Measurements from ENCODE around the gene TRIO.

Gene TRIO

DNA sequence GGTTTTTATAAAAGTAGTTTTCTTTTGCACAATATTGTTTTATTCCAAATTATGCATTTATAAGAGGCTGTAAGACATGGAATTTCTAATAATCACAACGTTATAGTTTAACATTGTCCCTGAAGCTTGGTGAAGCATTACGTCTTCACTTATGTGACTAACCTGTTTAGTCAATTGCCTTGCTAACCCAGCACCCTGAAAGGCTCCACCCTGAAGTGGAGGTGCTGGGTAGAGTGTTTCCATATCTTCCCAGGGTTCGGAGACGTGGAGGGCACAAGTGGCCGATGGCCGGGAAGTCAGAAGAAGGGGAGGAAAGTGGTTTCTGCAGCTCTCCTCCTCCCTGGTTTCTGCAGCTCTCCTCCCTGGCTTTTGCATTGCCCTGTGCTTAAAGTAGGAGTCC lies 83.4 kb downstream of the TRIO start:
- DNase-seq (ENCODE audit: low spot score) = no peak

DNA sequence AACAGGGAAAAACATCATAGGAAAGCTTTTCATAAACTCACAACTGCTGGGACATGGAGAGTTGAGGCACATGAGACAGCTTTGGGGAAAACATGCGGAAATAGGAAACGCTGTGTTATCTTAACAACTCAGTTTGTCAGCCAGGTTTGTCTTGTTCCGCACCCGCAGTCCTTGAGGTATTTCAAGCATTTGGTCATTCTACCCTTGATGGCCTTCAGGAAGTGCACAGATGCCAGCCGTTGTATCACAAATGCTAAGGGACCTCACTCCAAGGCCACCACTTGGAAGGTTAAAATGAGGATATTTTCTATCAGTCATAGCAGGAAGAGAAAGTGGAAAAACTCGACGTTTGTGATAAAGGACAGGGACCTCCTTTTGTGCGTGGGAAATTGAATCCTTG lies 83.8 kb downstream of the TRIO start:
- DNase-seq (ENCODE audit: low spot score) = no peak

DNA sequence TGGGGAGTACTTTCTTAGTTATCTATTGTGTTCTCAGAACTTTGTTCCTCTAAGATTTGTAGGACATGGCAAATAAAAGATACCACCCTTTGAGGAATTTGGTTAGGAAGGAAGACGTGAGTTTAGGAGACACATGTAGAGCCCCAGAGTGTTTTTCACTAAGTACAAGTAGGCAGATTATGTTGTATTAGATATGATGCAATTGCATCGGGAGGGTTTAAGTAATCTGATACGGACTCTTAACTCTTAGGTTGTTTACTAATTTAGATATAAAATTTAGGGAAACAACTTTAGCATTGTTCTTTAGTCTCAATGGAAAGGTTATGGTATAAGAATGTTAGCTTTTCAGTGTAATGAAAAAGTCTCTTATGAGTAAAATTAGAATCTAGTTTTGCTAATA lies 84.4 kb downstream of the TRIO start:
- no peak for DNase-seq (ENCODE audit: low spot score)

DNA sequence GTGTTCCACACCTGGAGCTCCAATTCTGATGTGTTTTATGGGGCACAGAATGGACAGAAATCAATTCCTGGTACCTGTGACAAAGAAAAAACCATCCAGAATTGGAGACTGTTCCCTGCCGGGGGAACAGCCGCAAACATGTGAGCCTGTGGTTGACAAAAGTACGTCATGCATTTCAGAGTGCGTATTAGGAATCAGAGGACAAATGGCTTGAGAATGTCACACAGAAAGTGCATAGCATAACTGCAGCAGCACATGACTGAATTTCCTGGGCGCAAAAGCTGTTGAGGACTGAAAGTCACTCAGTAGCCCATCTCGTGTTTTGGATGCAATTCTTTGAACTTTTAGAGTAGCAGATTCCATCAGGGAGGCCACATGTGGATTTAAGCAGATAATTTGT lies 85.1 kb downstream of the TRIO start:
- no peak for DNase-seq (ENCODE audit: low spot score)

DNA sequence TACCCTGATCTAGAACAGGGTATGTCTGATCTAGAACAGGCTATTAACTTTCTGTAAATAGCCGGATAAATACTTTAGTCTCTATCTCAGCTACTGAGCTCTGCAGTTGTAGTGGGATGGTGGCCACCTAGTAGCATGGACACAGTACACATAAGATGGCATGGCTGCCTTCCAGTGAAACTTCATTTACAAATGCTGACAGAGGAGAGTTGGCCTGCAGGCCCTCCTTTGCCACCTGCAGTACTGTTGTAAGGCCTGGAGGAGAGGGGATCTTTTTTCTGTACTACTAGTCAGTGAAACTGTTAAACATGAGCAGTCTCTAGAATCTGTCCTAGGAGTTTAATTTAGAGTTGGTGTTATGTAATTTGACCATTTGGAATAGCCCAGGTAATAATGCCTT lies 86.0 kb downstream of the TRIO start:
- DNase-seq (ENCODE audit: low spot score) = no peak

DNA sequence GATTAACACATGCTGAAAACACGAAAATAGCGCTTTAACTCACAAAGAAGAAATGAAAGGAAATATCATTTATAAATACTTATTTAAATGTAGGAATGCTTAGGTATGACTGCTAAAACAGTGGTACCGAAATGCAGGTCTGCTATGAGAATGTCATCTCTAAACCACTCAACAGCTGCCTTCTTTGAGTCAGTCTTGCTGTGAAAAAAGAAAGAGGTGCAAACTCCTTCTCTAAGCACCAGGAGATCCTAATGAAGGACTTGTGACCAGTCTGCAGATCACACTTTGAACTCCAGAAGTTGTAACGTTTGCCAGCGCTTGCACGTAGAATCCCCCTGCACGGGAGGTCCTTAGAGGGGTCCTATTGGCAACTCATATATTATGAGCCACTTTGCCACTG lies 86.6 kb downstream of the TRIO start:
- DNase-seq (ENCODE audit: low spot score) = no peak

DNA sequence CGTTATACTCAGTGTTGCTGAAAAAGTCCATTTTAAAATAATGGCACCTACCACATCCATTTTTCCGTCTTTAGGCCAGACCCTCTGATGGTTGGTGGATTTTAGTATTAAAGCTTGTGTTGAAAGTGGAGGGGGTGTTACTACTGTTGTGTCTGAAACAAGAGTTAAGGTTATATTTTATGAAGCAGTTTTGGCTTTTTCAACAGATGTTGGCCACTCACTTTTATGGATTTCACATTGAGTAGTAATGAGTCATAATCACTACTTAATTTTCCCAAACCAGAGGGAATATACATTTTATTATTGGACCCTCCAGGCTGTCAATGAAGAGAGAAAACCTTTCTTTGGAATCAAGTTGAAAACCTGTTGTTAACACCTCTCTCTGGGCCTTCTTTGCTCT lies 88.0 kb downstream of the TRIO start:
- DNase-seq (ENCODE audit: low spot score) = no peak

DNA sequence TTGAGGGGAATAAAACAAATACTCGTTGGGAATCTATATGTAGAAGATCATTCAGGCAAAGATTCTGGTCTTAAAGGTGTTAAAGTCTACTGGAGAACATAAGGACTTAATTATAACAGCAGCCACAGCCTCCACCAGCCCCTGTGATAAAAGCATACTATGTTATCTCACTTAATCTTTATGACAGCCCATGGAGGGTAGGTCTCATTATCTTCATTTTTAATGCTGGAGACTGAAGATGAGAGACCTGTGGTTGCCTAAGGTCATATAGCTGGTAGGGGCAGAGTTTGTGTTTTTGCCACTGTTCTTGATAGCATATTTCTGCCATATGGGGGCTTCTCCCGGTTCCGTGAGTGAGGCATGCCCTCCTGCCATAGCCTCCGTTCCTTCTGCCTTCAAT lies 88.7 kb downstream of the TRIO start:
- no peak for DNase-seq (ENCODE audit: low spot score)

DNA sequence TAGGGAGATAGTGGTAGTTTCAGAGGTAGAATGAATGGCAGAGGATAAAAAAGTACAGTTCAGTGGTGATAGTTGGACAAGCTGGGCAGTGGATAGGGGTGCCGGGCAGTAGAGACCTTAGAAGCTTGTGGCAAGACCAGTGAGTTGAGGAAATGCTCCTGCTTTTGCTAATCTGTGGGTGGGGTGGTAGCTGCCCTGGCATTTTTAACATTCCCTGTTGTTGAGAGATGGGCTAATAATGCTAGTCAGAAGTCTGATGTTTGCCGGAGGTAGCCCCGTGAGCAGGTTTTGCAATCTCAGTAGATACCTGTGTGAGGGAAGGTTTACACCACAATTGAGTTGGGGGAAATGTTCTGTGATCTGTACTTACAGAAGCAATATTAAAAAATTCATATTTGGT lies 91.1 kb downstream of the TRIO start:
- no peak for DNase-seq (ENCODE audit: low spot score)

DNA sequence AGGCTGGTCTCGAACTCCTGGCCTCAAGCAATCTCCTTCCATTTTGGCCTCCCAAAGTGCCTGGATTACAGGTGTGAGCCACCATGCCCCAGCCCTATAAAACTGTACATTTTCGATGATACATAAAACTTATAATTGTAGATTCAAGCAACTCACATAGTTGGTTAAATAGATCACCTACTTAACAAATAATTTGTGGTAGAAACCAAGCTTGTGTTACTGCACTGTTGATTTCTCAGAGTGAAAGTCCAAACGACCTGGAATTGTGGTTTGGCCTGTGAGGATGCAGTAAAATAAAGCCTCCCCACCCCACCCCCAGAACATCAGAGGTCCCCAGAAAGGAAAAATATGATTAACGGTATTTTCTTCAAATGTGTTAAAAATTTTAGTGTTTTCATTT lies 92.7 kb downstream of the TRIO start:
- DNase-seq (ENCODE audit: low spot score) = no peak

DNA sequence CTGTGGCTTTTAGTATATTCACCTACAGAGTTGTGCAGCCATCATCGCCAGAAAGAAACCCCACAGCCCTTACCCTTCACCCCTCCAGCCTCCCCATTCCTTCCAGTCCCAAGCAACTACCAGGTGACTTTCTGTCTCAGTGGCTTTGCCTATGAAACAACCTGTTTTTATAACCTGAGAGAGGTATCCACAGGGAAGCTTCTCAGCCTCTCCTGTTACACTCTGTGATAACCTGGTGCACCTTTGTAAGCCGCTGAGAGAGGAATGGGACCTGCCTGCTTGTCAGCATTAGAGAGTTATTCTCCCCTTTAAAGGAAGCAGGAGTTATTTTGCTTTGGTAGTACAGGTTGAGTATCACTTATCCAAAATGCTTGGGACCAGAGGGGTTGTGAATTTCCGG lies 93.6 kb downstream of the TRIO start:
- no peak for DNase-seq (ENCODE audit: low spot score)

DNA sequence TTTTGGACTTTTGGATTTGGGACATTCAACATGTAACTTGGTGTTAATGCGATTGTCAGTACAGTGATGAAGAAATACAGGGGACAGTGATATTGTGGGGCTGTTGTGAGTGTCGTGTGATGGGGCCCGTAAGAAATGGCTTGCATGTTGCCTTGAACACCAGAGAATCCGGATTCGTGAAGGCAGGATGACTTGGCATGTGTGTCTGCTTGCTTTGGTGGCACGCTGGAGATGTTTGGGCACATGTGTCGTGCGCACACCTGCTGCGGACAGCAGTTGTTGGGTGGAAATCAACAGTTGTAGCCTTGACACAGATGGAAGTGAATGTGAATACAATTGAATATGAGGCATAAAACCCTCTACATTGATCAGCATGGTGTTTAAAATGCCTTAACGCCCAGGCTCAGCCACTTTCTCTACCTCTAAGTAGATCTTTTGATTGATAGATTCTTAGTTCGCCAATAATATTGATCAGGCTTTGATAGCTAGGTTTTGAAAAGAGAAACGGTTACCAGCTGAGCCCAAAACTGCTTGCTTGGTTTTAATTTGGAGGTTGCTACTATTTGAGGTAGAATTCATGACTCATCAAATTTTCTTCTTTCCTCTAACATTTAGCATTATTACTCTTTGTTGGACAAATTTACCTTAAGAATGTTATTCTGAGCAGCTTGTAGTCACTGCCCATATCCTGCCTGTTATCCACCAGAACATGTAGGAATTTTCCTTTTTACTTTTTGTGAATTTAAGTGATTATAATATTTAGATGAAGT lies 94.4 kb downstream of the TRIO start:
- DNase-seq (ENCODE audit: low spot score) = no peak

DNA sequence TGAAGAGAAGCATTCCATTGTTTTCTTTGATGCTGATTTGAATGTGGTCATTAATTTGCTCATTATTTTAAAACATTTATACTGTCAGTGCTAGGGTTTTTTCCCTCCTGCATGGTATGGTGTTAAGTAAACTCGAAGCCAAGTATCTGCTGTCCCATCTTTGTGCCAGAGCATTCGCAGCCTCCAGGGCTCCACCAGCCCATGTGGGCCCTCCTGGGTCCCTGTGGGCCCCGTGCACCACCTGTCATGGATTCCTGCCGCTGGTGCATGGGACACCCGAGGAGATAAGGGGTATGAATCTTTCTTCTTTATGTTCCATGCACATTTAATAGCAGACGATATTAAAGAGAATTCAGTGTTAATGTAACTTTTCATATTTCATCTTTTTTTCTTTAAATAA lies 95.1 kb downstream of the TRIO start:
- DNase-seq (ENCODE audit: low spot score) = no peak

DNA sequence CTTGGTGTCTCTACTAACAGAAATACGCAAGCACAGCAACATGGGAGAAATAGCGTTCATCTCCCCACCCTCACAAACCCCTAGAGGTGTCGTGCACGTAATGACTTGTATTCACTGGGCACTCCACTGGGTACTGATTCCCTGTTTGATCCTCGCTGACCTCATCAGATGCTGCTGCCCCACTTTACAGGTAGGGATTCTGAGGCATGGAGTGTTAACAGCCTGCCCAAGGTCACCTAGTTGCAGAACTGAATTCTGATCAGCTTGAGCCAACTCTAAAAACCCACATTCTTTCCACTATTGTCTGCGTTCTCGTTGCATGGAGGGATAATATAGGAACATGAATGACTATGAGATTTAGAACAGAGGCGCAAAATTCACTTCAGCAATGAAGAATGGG lies 96.3 kb downstream of the TRIO start:
- no peak for DNase-seq (ENCODE audit: low spot score)

DNA sequence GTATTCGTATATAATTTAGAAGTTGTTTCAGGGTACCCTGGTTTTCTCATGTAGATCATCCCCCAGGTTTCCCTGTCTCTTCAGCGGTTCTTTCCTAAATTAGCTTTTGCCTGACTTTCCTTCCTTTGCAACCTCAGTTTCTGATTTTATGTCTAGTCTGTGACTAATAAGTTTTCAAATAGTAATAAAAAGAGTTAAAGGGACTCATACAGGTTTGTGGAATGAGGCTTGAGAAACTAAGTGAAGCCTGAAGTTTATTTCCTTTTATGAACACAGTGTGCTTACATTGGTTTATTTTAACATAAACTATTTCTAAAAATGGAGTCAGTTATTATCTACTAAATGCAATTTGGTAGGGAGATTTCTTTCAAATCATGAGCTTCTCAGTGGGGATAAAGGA lies 96.8 kb downstream of the TRIO start:
- no peak for DNase-seq (ENCODE audit: low spot score)

DNA sequence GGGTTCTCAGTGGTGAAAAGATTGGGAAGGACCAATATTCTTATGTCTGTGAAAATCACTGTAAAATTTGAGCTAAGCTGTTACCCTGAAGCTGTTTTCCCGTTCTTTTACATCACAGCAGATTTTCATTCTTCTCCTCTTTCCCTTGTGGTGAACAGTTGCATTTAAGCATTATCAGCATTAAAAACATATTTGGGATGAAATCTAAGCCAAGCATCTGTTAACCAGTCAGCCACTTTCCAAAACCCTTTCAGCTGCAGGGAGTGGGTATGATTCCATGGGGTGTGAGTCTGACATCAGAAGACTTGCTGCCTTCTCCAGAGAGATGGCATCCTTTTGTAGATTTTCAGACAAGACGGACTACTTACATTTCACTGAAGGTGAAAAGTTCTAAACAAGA lies 97.2 kb downstream of the TRIO start:
- DNase-seq (ENCODE audit: low spot score) = no peak

DNA sequence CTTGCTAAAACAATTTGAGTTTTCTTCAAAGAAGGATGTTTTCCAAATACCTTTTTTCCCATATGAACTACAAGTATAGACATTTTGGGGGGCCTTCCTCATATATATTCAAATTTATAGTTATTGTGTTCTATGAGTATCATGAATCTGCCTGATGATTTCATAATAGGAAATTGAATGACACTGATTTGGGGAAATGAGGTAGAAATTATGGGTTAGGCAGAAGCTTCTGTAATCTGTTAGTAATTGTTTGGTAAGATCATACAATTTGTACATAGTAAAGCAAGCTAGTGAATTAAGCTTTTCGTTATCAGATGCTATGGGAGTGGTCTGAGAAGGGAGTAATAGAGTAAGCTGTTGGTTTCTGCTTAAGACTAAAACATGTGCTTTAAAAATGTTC lies 98.0 kb downstream of the TRIO start:
- no peak for DNase-seq (ENCODE audit: low spot score)

DNA sequence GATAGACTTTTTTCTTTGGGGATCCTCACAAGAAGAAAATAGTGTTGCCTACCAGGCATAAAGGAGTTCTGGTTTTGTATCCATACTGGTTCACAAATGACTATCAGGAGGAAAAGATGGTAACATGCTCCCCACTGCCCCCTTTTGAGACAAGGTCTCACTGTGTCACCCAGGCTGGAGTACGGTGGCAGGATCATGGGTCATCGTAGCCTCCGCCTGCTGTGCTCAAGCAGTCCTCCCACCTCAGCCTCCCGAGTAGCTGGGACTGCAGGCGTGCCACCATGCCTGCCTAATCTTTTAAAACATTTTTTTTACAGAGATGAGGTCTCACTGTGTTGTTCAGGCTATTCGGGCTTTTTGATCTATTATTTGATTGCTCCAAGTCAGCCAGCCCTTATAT lies 99.3 kb downstream of the TRIO start:
- no peak for DNase-seq (ENCODE audit: low spot score)

DNA sequence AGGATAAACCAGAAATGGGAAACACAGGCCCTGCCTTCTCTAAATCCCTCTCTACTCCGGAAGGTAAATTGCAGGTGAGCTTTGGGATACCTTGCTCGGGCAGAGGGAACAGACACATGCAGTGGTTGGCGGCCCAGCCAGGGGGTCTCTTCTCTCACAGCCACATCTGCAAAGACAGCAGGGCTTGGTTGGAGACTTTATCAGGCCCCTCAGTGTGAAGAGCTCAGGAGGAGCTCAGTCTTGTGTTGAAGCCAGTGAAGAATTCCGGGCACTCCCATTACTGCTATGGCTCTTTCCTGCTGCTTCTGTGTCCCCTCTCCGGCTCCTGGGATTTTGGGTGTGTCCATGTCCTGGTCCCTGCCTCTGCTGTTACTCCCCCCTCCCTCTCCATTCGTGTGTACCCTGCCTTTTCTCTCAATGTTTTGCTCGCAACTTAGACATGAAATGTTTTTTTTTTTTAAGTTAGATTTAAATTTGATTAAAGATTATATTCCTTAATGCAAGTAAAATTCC lies 99.8 kb downstream of the TRIO start:
- no peak for DNase-seq (ENCODE audit: low spot score)

DNA sequence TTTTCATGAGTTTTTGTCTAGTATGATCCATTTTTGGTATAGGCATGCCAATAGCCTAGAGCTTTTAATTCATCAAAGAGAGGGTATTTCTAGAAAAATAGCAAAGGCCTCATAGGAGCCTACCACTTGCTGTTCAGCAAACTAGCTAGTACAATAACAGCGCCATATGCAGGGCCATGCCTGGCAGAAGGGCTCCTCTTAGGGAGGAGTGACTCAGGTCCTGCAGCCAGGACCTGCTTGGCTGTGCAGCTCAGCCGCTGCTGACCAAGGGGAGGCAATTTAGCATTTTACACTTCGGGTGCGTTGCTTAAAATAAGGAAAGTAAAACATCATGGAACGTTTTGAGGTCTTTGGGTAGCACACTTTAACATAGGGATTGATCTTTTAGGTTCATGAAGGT lies 100.6 kb downstream of the TRIO start:
- DNase-seq (ENCODE audit: low spot score) = no peak

DNA sequence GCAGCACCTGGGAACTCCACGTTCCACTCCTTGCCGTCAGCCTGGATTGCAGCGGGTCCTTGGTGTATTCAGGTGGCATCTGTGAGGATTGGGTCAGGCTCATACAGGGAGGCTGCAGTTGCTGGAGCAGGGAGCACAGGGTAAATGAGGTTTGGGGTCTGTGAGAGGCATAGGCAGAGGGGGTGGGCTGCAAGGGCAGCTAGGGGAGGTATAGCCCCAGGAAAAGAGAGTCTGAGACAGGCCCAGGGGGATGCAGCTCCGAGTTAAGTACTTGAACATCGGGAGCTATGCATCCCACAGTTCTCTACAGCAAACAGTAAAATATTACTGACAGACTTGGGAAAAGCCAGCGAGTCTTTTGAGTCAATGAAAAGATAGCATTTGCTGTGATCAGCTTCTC lies 101.6 kb downstream of the TRIO start:
- DNase-seq (ENCODE audit: low spot score) = no peak

DNA sequence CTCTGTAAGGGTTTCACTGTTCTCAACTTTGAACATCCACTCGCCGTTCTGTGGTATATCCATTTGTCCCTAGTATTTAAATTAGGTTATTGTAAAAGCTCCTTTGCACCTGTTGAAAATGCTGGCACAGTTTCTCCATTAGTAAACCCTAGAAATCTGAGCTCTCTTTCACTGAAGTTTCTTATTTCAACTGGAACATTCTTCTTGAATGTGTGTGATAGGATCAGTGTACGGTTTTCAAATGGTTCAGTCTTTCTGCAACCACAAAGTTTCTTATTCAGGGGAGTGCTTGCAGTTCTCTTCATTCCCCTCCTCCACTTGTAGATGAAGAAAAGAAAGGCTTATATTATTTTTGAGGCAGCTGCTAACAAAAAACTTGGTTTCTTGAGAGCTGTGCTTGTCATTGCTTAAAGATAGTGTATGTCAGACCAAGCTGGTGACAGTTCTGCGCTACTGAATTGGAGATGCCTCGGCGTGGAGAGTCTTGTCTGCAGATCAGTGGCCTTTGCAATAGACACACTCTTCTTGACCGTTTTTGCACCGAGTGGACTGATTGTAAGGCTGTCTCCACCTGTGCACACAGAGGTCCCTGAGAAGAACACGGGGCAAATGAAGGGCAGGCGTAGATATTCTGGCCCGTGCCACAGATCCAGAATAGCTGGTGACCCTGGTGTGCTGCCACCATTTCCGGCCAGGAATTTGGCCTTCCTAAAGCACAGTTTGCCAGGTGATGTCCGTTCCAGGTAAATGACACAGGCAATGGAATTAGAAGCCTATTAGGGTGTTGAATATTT lies 102.2 kb downstream of the TRIO start:
- no peak for DNase-seq (ENCODE audit: low spot score)

DNA sequence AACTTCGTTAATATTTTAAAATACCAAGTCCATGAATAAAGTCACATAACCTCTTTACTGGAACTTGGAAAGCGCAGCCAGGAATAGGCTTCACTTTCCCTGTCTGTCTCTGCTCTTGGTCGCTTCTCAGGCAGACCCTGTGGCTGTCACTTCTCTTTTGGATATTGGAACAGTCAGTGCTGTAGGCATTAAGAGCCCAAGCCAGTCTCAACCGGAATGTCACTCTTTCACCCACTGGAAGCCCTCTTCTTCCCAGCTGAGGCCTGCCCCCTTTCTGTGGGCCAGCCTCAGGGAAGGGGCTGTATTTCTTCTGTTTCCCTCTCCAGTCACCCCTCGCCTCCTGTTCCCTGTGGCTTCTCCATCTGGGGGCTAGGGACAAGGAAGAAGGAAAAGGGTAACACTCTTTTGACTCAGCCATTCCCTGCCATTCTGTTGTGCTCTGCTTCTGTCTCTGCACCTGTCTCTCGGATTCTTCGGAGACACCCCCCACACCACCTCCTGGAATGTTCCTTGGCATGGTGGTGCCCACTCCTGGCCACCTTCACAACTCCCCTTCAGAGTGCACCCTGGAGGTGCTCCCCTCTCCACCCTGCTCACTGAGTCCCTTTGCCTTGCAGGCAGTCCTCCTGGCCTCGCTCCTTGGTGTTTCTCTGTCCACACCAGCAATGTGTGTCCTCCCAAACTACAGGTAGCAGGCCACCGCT lies 103.4 kb downstream of the TRIO start:
- no peak for DNase-seq (ENCODE audit: low spot score)
